GM19463 (cell line): ENCODE results near the gene PHF10.
"Not testable (repeated sequence)": the region's sequence is repeated elsewhere in the genome, so short reads cannot be mapped to it uniquely, and the experiment has no call there.

Experiments used
- ATAC-seq: cut with Tn5 transposase; IDR thresholded peaks from one replicate; pipeline ENCODE4 v1.9.1; 2021; ENCODE audit warnings: mild to moderate bottlenecking, moderate library complexity; ENCODE audit not compliant: unreplicated experiment

PHF10 gene

GRCh38 chr6:169723200-169723909 is 945 bp downstream of the PHF10 start:
- peak; percentile 27 for ATAC-seq

GRCh38 chr6:169722362-169723199 is 1.7 kb downstream of the PHF10 start:
- ATAC-seq: no peak

- no peak for ATAC-seq
Observed at GRCh38 chr6:169720207-169720855, 4.0 kb downstream of the PHF10 start.

- no peak for ATAC-seq
Observed at GRCh38 chr6:169719117-169719516, 5.2 kb downstream of the PHF10 start.

- ATAC-seq: no peak
Observed at GRCh38 chr6:169714595-169714994, 9.7 kb downstream of the PHF10 start.

GRCh38 chr6:169714178-169714577 is 10.1 kb downstream of the PHF10 start:
- ATAC-seq: no peak

GRCh38 chr6:169710009-169710408 is 14.3 kb downstream of the PHF10 start:
- ATAC-seq: no peak

GRCh38 chr6:169709293-169709692 is 15.0 kb downstream of the PHF10 start:
- ATAC-seq: peak; percentile 59

GRCh38 chr6:169707772-169708171 is 16.5 kb downstream of the PHF10 start:
- no peak for ATAC-seq

GRCh38 chr6:169702840-169703246 is 21.5 kb downstream of the PHF10 start:
- peak; percentile 4 for ATAC-seq

- ATAC-seq: peak; percentile 91
Observed at GRCh38 chr6:169701954-169702839, 22.1 kb downstream of the PHF10 start, which contains the start of the genes C6orf120 and WDR27. Gene C6orf120, plus strand, starts transcription at chr6:169702126. Its CDS starts 334 bp downstream, at chr6:169702460. Gene WDR27, minus strand, starts transcription at chr6:169702029. Its CDS starts 13,024 bp downstream, at chr6:169689005.

GRCh38 chr6:169701311-169701953 is 22.9 kb downstream of the PHF10 start:
- no peak for ATAC-seq

GRCh38 chr6:169700296-169700695 is 24.0 kb downstream of the PHF10 start:
- ATAC-seq: no peak

GRCh38 chr6:169697115-169697514 is 27.2 kb downstream of the PHF10 start:
- not testable (repeated sequence) for ATAC-seq

- ATAC-seq: no peak
Observed at GRCh38 chr6:169695131-169695530, 29.2 kb downstream of the PHF10 start.

- no peak for ATAC-seq
Observed at GRCh38 chr6:169692516-169692915, 31.8 kb downstream of the PHF10 start.

- ATAC-seq: no peak
Observed at GRCh38 chr6:169691260-169691659, 33.0 kb downstream of the PHF10 start.

GRCh38 chr6:169689287-169689686 is 35.0 kb downstream of the PHF10 start:
- no peak for ATAC-seq

GRCh38 chr6:169685860-169686259 is 38.4 kb downstream of the PHF10 start:
- ATAC-seq: no peak

GRCh38 chr6:169684056-169684455 is 40.2 kb downstream of the PHF10 start:
- no peak for ATAC-seq
